Keratinocyte (primary cell): ENCODE data around the gene ZNF792. TPM values are rescaled to one million over a fixed set of nuclear protein-coding genes. Genes with fewer than 3 reads are reported as not detected.

Experiments used
- DNase-seq: peaks from one replicate; pipeline ENCODE4 v3.0.0-alpha.2; 2011; ENCODE audit warnings: low read depth, missing footprints, low spot score
- FAIRE-seq: peaks from 2 replicates; lab custom pipeline; 2011; peaks lifted over from hg19 to GRCh38; lab: Jason Lieb, UNC
- H2AFZ ChIP-seq: 2 replicates; pipeline ENCODE4 v1.6.0; 2012; ENCODE audit warnings: low read length, control low read depth, inconsistent platforms; ENCODE audit not compliant: control insufficient read depth
- H3K27ac ChIP-seq: 2 replicates; pipeline ENCODE4 v1.5.1; 2011; ENCODE audit warnings: low read length; ENCODE audit not compliant: control insufficient read depth, insufficient read depth
- H3K27me3 ChIP-seq: 3 replicates; pipeline ENCODE4 v1.6.0; 2011; ENCODE audit warnings: low read length; ENCODE audit not compliant: control insufficient read depth, insufficient read depth; ENCODE audit errors: extremely low read depth
- H3K36me3 ChIP-seq, 2 experiments: 2 replicates in 1 of 2; 3 replicates in 1 of 2; pipeline ENCODE4 v1.5.1; 2011; ENCODE audit warnings: low read length in 2 of 2, mild to moderate bottlenecking in 1 of 2; ENCODE audit not compliant: control insufficient read depth in 2 of 2, insufficient read depth in 2 of 2; ENCODE audit errors: extremely low read depth in 1 of 2
- H3K4me1 ChIP-seq: 3 replicates; pipeline ENCODE4 v1.5.1; 2011; ENCODE audit warnings: low read length; ENCODE audit not compliant: control insufficient read depth, insufficient read depth; ENCODE audit errors: extremely low read depth
- H3K4me2 ChIP-seq: 3 replicates; pipeline ENCODE4 v1.6.0; 2011; ENCODE audit warnings: low read depth, low read length; ENCODE audit not compliant: control insufficient read depth, insufficient read depth; ENCODE audit errors: extremely low read depth
- H3K4me3 ChIP-seq, 3 experiments: fragments of 200-600 bp in 1 of 3; sonication (generic) in 1 of 3; 2 replicates in 2 of 3; 3 replicates in 1 of 3; pipeline ENCODE4 v1.5.1; 2011 to 2016; ENCODE audit warnings: low read length in 3 of 3, mild to moderate bottlenecking in 3 of 3, control low read depth in 2 of 3, inconsistent platforms in 1 of 3, low read depth in 1 of 3, mixed read lengths in 1 of 3, mixed run types in 1 of 3, moderate library complexity in 1 of 3; ENCODE audit not compliant: control insufficient read depth in 2 of 3, insufficient read depth in 2 of 3; ENCODE audit errors: extremely low read depth in 1 of 3
- H3K79me2 ChIP-seq: 2 replicates; pipeline ENCODE4 v1.6.0; 2012; ENCODE audit warnings: low read length; ENCODE audit not compliant: control insufficient read depth, insufficient read depth
- H3K9ac ChIP-seq: 3 replicates; pipeline ENCODE4 v1.6.0; 2011; ENCODE audit warnings: low read length; ENCODE audit not compliant: control insufficient read depth, insufficient read depth; ENCODE audit errors: extremely low read depth
- H3K9me1 ChIP-seq: 3 replicates; pipeline ENCODE4 v1.6.0; 2011; ENCODE audit warnings: low read length; ENCODE audit not compliant: control insufficient read depth, insufficient read depth; ENCODE audit errors: extremely low read depth
- H3K9me3 ChIP-seq: 2 replicates; pipeline ENCODE4 v1.5.1; 2012; ENCODE audit warnings: low read depth, low read length; ENCODE audit not compliant: control insufficient read depth
- H4K20me1 ChIP-seq: 3 replicates; pipeline ENCODE4 v1.6.0; 2011; ENCODE audit warnings: low read length; ENCODE audit not compliant: control insufficient read depth, insufficient read depth; ENCODE audit errors: extremely low read depth
- EZH2 ChIP-seq: IDR thresholded peaks from one replicate; pipeline ENCODE4 v1.6.1; 2012; ENCODE audit warnings: inconsistent platforms, mild to moderate bottlenecking, low read length, moderate library complexity
- dilution Hi-C: fragments of 300-500 bp; cut with MboI; formaldehyde crosslinking; loops from one replicate; pipeline ENCODE4 v1.7.0; 2020; ENCODE audit warnings: low sequenced_read_pairs; ENCODE audit not compliant: extremely low pct_ligation_motif_present
- polyA plus RNA-seq, 5 experiments: library from polyadenylated mRNA; depleted of rRNA in 3 of 5; stranded (reverse) in 3 of 5; stranded (forward) in 1 of 5; unstranded in 1 of 5; fragments of >200 nt; gene quantifications; 1 replicate in 1 of 5; 2 replicates in 3 of 5; 3 replicates in 1 of 5; pipeline versions ENCODE4 v1.2.1 to v1.2.3, GENCODE V29; 2011 to 2012; ENCODE audit warnings: missing spikeins in 2 of 5, low read depth in 1 of 5, low replicate concordance in 1 of 5
- TF ChIP-seq, protein P1 (sequence below), 3 experiments: IDR thresholded peaks in 1 of 3; conservative IDR thresholded peaks in 1 of 3; optimal IDR thresholded peaks in 1 of 3; 2 replicates in 2 of 3; 3 replicates in 1 of 3; pipeline versions ENCODE3 to v1.5.1; 2011; ENCODE audit warnings: low read length in 3 of 3, mild to moderate bottlenecking in 3 of 3, moderate library complexity in 2 of 3, control low read depth in 1 of 3, inconsistent platforms in 1 of 3; ENCODE audit not compliant: insufficient read depth in 2 of 3; ENCODE audit errors: extremely low read depth in 1 of 3

ZNF792 gene
- polyA plus RNA-seq, 1 donor (not counting 4 experiments of a cell fraction or from before 2014, with no cell fraction given), result 1.9 TPM

GRCh38 chr19:34960940-34961679, 2.9 kb downstream of the ZNF792 start:
- Histone ChIP-seq H3K4me2 (no peak overlapping the region), H2AFZ (no peak overlapping the region), H3K27ac (no peak overlapping the region), H3K9ac (no peak overlapping the region), H3K79me2 (peaks cover 5% of the 10 kb centered on the region), H3K27me3 (no peaks in the 10 kb centered on the region), H3K4me1 (peaks cover 10% of the 10 kb centered on the region), H3K4me3 (no peak overlapping the region), H3K36me3 (peaks cover 5 to 19% of the 10 kb centered on the region in 2 experiments), H4K20me1 (no peaks in the 10 kb centered on the region), H3K9me1 (no peaks in the 10 kb centered on the region), H3K9me3 (peaks cover 26% of the 10 kb centered on the region)
- FAIRE-seq, result no peak
- dilution Hi-C loops, result no loop called here
- TF ChIP-seq EZH2, result no peak
- TF ChIP-seq, protein P1, sequence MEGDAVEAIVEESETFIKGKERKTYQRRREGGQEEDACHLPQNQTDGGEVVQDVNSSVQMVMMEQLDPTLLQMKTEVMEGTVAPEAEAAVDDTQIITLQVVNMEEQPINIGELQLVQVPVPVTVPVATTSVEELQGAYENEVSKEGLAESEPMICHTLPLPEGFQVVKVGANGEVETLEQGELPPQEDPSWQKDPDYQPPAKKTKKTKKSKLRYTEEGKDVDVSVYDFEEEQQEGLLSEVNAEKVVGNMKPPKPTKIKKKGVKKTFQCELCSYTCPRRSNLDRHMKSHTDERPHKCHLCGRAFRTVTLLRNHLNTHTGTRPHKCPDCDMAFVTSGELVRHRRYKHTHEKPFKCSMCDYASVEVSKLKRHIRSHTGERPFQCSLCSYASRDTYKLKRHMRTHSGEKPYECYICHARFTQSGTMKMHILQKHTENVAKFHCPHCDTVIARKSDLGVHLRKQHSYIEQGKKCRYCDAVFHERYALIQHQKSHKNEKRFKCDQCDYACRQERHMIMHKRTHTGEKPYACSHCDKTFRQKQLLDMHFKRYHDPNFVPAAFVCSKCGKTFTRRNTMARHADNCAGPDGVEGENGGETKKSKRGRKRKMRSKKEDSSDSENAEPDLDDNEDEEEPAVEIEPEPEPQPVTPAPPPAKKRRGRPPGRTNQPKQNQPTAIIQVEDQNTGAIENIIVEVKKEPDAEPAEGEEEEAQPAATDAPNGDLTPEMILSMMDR (optimal IDR thresholded peaks at IDR 0.05 in 1 of 3, IDR thresholded peaks at IDR 0.05 in 1 of 3, conservative IDR thresholded peaks at IDR 0.05 in 1 of 3; ENCODE audit: extremely low read depth in 1 of 3, insufficient read depth in 2 of 3, low read length in 3 of 3), result no peak
- no peak for DNase-seq

DNA sequence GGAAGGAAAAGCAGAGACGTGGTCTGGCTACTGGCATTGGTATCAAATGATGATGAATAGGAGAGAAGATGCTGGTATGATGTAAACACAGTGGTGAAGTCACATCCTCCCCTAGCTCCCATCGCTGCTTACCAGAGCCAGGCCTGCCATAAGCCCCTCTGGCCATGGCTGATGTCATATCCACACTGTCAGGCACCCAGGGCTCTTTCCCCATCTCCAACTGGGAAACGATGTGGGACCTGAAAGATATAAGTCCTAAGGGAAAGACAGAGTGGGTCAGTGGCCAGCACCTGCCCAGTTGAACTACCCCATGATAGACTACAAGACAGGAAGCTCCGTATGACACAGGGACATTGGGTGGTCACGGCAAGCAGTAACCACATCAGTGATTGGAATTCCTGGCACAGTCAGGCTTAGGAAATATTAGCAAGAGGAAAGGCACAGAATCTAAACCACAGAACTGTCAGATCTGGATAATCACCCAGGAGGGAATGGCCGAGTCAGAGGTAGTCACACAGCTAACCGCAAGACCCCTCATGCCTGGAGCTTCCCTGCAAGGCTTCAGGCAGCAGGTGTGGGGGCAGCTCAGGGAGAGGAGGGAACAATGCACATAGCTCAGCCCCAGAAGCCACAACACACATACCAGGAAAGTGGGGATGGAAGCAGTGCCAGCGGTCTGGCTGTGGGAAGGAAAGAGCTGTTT, 3.8 kb downstream of the ZNF792 start:
- dilution Hi-C loops, result no loop called here
- Histone ChIP-seq H3K27ac (no peak overlapping the region), H3K27me3 (no peaks in the 10 kb centered on the region), H3K9me1 (no peaks in the 10 kb centered on the region), H4K20me1 (no peaks in the 10 kb centered on the region), H3K4me1 (peaks cover 10% of the 10 kb centered on the region), H3K36me3 (peaks cover 5 to 19% of the 10 kb centered on the region in 2 experiments), H3K9ac (no peak overlapping the region), H3K9me3 (peaks cover 26% of the 10 kb centered on the region), H3K4me2 (no peak overlapping the region), H3K4me3 (no peak overlapping the region), H2AFZ (no peak overlapping the region), H3K79me2 (peaks cover 5% of the 10 kb centered on the region)
- no peak for FAIRE-seq
- DNase-seq, result no peak
- TF ChIP-seq, protein P1 (optimal IDR thresholded peaks at IDR 0.05 in 1 of 3, IDR thresholded peaks at IDR 0.05 in 1 of 3, conservative IDR thresholded peaks at IDR 0.05 in 1 of 3; ENCODE audit: extremely low read depth in 1 of 3, insufficient read depth in 2 of 3, low read length in 3 of 3), result no peak
